ENCODE data around the gene ZFP57. TPM values are rescaled to one million over a fixed set of nuclear protein-coding genes. Genes with fewer than 3 reads are reported as not detected.

The ZFP57 gene
- total and polyA plus RNA-seq, 2 experiments from 2014 or later, result 0.59 to 0.84 TPM

DNA sequence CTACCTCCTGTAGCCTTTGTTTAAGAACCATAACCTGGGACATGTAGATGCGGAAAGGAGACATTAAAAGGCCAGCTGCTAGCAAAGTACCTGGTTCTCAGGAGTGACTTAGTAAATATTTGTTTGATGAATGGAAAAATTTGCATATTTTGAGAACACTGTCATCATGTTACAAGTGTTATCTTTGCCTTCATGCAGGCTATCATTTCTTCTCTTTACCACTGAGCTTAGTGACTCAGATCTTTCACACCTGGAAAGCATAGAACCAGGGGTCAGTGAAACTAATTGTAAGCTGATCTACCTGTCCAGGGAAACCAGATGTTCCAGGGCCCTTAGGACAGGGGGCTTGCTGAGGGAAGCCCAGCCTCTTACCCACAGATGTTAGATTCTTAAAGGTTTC lies 5.4 kb downstream of the ZFP57 start:
- H3K4me1 ChIP-seq (ENCODE audit: insufficient read depth), result peaks cover 8% of the 10 kb centered on the region; the same call in 1 of the 2 replicates
- H3K79me2 ChIP-seq (replicated peaks; ENCODE audit: insufficient read depth), result no peaks in the 10 kb centered on the region
- H3K27ac ChIP-seq (ENCODE audit: low read depth), result no peak overlapping the region
- TF ChIP-seq JUNB (IDR thresholded peaks at IDR 0.05; ENCODE audit: unreplicated experiment) (no peak), ZNF331 (CRISPR knock-in tag; IDR thresholded peaks at IDR 0.05; ENCODE audit: low read depth) (no peak), NANOG (IDR thresholded peaks at IDR 0.05; ENCODE audit: borderline replicate concordance) (no peak), CREB1 (CRISPR knock-in tag; IDR thresholded peaks at IDR 0.05; ENCODE audit: low read depth) (no peak)
- TF ChIP-seq, protein P1, sequence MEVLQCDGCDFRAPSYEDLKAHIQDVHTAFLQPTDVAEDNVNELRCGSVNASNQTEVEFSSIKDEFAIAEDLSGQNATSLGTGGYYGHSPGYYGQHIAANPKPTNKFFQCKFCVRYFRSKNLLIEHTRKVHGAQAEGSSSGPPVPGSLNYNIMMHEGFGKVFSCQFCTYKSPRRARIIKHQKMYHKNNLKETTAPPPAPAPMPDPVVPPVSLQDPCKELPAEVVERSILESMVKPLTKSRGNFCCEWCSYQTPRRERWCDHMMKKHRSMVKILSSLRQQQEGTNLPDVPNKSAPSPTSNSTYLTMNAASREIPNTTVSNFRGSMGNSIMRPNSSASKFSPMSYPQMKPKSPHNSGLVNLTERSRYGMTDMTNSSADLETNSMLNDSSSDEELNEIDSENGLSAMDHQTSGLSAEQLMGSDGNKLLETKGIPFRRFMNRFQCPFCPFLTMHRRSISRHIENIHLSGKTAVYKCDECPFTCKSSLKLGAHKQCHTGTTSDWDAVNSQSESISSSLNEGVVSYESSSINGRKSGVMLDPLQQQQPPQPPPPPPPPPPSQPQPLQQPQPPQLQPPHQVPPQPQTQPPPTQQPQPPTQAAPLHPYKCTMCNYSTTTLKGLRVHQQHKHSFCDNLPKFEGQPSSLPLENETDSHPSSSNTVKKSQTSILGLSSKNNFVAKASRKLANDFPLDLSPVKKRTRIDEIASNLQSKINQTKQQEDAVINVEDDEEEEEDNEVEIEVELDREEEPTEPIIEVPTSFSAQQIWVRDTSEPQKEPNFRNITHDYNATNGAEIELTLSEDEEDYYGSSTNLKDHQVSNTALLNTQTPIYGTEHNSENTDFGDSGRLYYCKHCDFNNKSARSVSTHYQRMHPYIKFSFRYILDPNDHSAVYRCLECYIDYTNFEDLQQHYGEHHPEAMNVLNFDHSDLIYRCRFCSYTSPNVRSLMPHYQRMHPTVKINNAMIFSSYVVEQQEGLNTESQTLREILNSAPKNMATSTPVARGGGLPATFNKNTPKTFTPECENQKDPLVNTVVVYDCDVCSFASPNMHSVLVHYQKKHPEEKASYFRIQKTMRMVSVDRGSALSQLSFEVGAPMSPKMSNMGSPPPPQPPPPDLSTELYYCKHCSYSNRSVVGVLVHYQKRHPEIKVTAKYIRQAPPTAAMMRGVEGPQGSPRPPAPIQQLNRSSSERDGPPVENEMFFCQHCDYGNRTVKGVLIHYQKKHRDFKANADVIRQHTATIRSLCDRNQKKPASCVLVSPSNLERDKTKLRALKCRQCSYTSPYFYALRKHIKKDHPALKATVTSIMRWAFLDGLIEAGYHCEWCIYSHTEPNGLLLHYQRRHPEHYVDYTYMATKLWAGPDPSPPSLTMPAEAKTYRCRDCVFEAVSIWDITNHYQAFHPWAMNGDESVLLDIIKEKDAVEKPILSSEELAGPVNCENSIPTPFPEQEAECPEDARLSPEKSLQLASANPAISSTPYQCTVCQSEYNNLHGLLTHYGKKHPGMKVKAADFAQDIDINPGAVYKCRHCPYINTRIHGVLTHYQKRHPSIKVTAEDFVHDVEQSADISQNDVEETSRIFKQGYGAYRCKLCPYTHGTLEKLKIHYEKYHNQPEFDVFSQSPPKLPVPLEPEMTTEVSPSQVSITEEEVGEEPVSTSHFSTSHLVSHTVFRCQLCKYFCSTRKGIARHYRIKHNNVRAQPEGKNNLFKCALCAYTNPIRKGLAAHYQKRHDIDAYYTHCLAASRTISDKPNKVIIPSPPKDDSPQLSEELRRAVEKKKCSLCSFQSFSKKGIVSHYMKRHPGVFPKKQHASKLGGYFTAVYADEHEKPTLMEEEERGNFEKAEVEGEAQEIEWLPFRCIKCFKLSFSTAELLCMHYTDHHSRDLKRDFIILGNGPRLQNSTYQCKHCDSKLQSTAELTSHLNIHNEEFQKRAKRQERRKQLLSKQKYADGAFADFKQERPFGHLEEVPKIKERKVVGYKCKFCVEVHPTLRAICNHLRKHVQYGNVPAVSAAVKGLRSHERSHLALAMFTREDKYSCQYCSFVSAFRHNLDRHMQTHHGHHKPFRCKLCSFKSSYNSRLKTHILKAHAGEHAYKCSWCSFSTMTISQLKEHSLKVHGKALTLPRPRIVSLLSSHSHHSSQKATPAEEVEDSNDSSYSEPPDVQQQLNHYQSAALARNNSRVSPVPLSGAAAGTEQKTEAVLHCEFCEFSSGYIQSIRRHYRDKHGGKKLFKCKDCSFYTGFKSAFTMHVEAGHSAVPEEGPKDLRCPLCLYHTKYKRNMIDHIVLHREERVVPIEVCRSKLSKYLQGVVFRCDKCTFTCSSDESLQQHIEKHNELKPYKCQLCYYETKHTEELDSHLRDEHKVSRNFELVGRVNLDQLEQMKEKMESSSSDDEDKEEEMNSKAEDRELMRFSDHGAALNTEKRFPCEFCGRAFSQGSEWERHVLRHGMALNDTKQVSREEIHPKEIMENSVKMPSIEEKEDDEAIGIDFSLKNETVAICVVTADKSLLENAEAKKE (CRISPR knock-in tag; IDR thresholded peaks at IDR 0.05), result no peak
- DNase-seq (ENCODE audit: low spot score) (no peak), ATAC-seq (no peak)
- no peak overlapping the region for H2AFZ ChIP-seq
- Mint-ChIP-seq H3K27ac (no peak overlapping the region), H3K27me3 (ENCODE audit: insufficient read depth, low read depth, poor library complexity) (peaks cover 7% of the 10 kb centered on the region), H3K4me1 (peaks cover 29% of the 10 kb centered on the region), H3K9me3 (peaks cover 6% of the 10 kb centered on the region; the same call in 1 of the 3 replicates), H3K36me3 (ENCODE audit: low read depth) (no peaks in the 10 kb centered on the region; the same call in 1 of the 3 replicates), H3K4me3 (no peak overlapping the region)
- no peaks in the 10 kb centered on the region; the same call in 1 of the 2 replicates for H3K36me3 ChIP-seq (ENCODE audit: insufficient read depth)
- H4K20me1 ChIP-seq (replicated peaks; ENCODE audit: insufficient read depth), result no peaks in the 10 kb centered on the region
- no peak overlapping the region for H3K4me3 ChIP-seq
- H3K9me2 ChIP-seq (ENCODE audit: insufficient read depth), result peaks cover 13% of the 10 kb centered on the region
- 0 out of 2 replicates have a peak, but pooled peaks cover 5% of the 10 kb centered on the region for H3F3A ChIP-seq (replicated peaks; ENCODE audit: low read depth)
- no peak overlapping the region for H3K4me2 ChIP-seq
- no peaks in the 10 kb centered on the region for H3K27me3 ChIP-seq (ENCODE audit: insufficient read depth)

DNA sequence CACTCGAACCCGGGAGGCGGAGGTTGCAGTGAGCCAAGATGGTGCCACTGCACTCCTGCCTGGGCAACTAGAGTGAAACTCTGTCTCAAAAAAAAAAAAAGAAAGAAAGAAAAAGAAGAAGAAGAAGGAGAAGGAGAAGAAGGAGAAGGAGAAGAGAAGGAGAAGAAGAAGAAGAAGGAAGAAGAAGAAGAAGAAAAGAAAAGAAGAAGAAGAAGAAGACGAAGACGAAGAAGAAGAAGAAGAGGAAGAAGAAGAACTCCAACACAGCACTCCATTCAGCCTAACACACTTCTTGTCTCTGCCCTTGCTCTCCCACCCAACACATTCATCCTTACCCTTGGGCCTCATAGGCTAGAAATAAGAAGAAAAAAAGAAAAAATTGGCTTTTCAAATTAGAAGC lies 6.9 kb downstream of the ZFP57 start:
- Histone ChIP-seq H3K27ac (ENCODE audit: low read depth) (no peak overlapping the region), H3K27me3 (ENCODE audit: insufficient read depth) (no peaks in the 10 kb centered on the region), H3F3A (replicated peaks; ENCODE audit: low read depth) (no peaks in the 10 kb centered on the region), H2AFZ (no peak overlapping the region), H3K4me1 (ENCODE audit: insufficient read depth) (peaks cover 8% of the 10 kb centered on the region; the same call in 1 of the 2 replicates), H3K9me2 (ENCODE audit: insufficient read depth) (peaks cover 13% of the 10 kb centered on the region), H4K20me1 (replicated peaks; ENCODE audit: insufficient read depth) (no peaks in the 10 kb centered on the region), H3K4me3 (no peak overlapping the region), H3K79me2 (replicated peaks; ENCODE audit: insufficient read depth) (no peaks in the 10 kb centered on the region), H3K36me3 (ENCODE audit: insufficient read depth) (no peaks in the 10 kb centered on the region), H3K4me2 (no peak overlapping the region)
- H3K4me3 Mint-ChIP-seq, result no peak overlapping the region
- H3K4me1 Mint-ChIP-seq, result peaks cover 25% of the 10 kb centered on the region
- DNase-seq (ENCODE audit: low spot score) (no peak), ATAC-seq (no peak)
- H3K27ac Mint-ChIP-seq, result no peak overlapping the region
- H3K27me3 Mint-ChIP-seq (ENCODE audit: insufficient read depth, low read depth, poor library complexity), result peaks cover 7% of the 10 kb centered on the region
- H3K36me3 Mint-ChIP-seq (ENCODE audit: low read depth), result no peaks in the 10 kb centered on the region; the same call in 1 of the 3 replicates
- peaks cover 6% of the 10 kb centered on the region; the same call in 1 of the 3 replicates for H3K9me3 Mint-ChIP-seq
- TF ChIP-seq ZNF114 (CRISPR knock-in tag; IDR thresholded peaks at IDR 0.05) (no peak), STAT1 (IDR thresholded peaks at IDR 0.05; ENCODE audit: unreplicated experiment) (no peak), EZH2phosphoT487 (IDR thresholded peaks at IDR 0.05; ENCODE audit: unreplicated experiment) (no peak), JUNB (IDR thresholded peaks at IDR 0.05; ENCODE audit: unreplicated experiment) (no peak), NANOG (IDR thresholded peaks at IDR 0.05; ENCODE audit: borderline replicate concordance) (no peak), EZH2 (IDR thresholded peaks at IDR 0.05; ENCODE audit: low read depth, unreplicated experiment) (no peak)
- TF ChIP-seq, protein P2, sequence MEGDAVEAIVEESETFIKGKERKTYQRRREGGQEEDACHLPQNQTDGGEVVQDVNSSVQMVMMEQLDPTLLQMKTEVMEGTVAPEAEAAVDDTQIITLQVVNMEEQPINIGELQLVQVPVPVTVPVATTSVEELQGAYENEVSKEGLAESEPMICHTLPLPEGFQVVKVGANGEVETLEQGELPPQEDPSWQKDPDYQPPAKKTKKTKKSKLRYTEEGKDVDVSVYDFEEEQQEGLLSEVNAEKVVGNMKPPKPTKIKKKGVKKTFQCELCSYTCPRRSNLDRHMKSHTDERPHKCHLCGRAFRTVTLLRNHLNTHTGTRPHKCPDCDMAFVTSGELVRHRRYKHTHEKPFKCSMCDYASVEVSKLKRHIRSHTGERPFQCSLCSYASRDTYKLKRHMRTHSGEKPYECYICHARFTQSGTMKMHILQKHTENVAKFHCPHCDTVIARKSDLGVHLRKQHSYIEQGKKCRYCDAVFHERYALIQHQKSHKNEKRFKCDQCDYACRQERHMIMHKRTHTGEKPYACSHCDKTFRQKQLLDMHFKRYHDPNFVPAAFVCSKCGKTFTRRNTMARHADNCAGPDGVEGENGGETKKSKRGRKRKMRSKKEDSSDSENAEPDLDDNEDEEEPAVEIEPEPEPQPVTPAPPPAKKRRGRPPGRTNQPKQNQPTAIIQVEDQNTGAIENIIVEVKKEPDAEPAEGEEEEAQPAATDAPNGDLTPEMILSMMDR (conservative IDR thresholded peaks at IDR 0.05; ENCODE audit: low read depth in 2 of 2), result no peak
- TF ChIP-seq, protein P3, sequence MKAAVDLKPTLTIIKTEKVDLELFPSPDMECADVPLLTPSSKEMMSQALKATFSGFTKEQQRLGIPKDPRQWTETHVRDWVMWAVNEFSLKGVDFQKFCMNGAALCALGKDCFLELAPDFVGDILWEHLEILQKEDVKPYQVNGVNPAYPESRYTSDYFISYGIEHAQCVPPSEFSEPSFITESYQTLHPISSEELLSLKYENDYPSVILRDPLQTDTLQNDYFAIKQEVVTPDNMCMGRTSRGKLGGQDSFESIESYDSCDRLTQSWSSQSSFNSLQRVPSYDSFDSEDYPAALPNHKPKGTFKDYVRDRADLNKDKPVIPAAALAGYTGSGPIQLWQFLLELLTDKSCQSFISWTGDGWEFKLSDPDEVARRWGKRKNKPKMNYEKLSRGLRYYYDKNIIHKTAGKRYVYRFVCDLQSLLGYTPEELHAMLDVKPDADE (IDR thresholded peaks at IDR 0.05), result no peak

Data from GM23338 (cell line).